22Rv1 (cell line): ENCODE measurements around the gene IL23R.

Source experiments
- CTCF ChIP-seq: fragments of 450-650 bp; IDR thresholded peaks from 2 replicates; pipeline ENCODE4 v1.5.1; 2017; ENCODE audit warnings: mild to moderate bottlenecking
- ZFX ChIP-seq: fragments of 450-650 bp; IDR thresholded peaks from 2 replicates; pipeline ENCODE4 v1.6.1; 2017; ENCODE audit warnings: antibody characterized with exemption, borderline replicate concordance

DNA sequence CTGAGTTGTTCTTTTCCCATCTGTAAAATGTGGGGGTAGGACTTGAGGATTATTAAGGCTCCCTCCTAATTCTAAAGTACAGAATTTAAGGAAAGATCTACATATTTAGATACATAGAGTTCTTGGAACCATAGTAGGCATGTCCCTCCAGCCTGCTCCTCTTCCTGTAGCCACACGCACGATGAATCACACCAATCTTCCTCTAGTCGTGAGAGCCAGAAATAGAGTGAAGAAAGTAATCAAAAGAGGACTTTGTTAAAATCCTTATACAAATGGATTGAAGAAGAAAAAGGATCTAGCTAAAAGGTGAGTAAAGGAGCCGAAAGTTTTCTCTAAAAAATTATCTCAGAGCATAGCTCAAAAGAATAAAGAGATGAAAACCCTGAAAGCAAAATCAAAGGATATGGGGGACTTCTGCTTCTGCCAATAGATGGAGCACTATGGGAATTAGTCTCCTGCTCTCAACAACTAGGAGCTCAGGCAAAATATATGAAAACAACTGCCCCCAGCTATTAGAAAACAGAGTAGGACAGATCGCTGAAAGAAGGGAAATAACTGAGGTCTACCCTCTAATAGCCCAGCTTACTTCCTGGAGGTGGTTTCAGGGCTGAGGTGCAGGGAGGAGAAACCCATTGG lies 40.0 kb upstream of the IL23R start:
- TF ChIP-seq CTCF (peak; percentile 15; the same call in 1 of the 2 replicates), ZFX (no peak)
